DND-41 (cell line): ENCODE measurements around the gene ZBTB12.

ENCODE experiments used
- ATAC-seq: fragments of 200-7000 bp; cut with Tn5 transposase; 3 replicates; pipeline ENCODE4 v1.9.1; 2021; ENCODE audit warnings: low read depth; ENCODE audit not compliant: insufficient read depth
- DNase-seq: peaks from one replicate; pipeline ENCODE4 v3.0.0-alpha.2; 2020
- H2AFZ ChIP-seq: 2 replicates; pipeline ENCODE4 v1.6.0; 2012; ENCODE audit warnings: low read depth, low read length
- H3K27ac ChIP-seq: 2 replicates; pipeline ENCODE4 v1.5.1; 2012; ENCODE audit warnings: low read length, inconsistent platforms
- H3K27me3 ChIP-seq: fragments of 200-600 bp; sonication (generic); 2 replicates; pipeline ENCODE4 v1.6.0; 2012; ENCODE audit warnings: low read length, mild to moderate bottlenecking, inconsistent platforms; ENCODE audit not compliant: insufficient read depth, poor library complexity
- H3K36me3 ChIP-seq: 2 replicates; pipeline ENCODE4 v1.5.1; 2012; ENCODE audit warnings: low read length, inconsistent platforms; ENCODE audit not compliant: insufficient read depth
- H3K4me1 ChIP-seq: 2 replicates; pipeline ENCODE4 v1.5.1; 2012; ENCODE audit warnings: mild to moderate bottlenecking, low read length; ENCODE audit not compliant: insufficient read depth
- H3K4me2 ChIP-seq: 2 replicates; pipeline ENCODE4 v1.6.0; 2012; ENCODE audit warnings: mild to moderate bottlenecking, moderate library complexity, low read length, inconsistent platforms; ENCODE audit not compliant: insufficient read depth
- H3K4me3 ChIP-seq, 2 experiments: fragments of 200-600 bp in 1 of 2; shearing (Covaris generic) in 1 of 2; 2 replicates each; pipeline ENCODE4 v1.5.1; 2012 to 2016; ENCODE audit warnings: inconsistent platforms in 2 of 2, low read length in 2 of 2, mild to moderate bottlenecking in 2 of 2, low read depth in 1 of 2, moderate library complexity in 1 of 2
- H3K79me2 ChIP-seq: 2 replicates; pipeline ENCODE4 v1.6.0; 2012; ENCODE audit warnings: low read length, inconsistent platforms; ENCODE audit not compliant: insufficient read depth
- H3K9ac ChIP-seq: 2 replicates; pipeline ENCODE4 v1.6.0; 2012; ENCODE audit warnings: low read depth, mild to moderate bottlenecking, inconsistent platforms, low read length, moderate library complexity
- H3K9me3 ChIP-seq: 2 replicates; pipeline ENCODE4 v1.5.1; 2012; ENCODE audit warnings: low read length, moderate library complexity, mild to moderate bottlenecking, inconsistent platforms; ENCODE audit not compliant: insufficient read depth, severe bottlenecking
- H4K20me1 ChIP-seq: 2 replicates; pipeline ENCODE4 v1.6.0; 2012; ENCODE audit warnings: low read length; ENCODE audit not compliant: insufficient read depth
- CTCF ChIP-seq: IDR thresholded peaks from 2 replicates; pipeline ENCODE4 v1.5.1; 2012; ENCODE audit warnings: borderline replicate concordance, low read length, moderate library complexity, mild to moderate bottlenecking; ENCODE audit not compliant: poor library complexity, severe bottlenecking; ENCODE audit errors: extremely low read depth
- EZH2 ChIP-seq: IDR thresholded peaks from 3 replicates; pipeline ENCODE4 v1.6.1; 2012; ENCODE audit warnings: borderline replicate concordance, low read depth, mild to moderate bottlenecking, moderate library complexity, low read length, inconsistent platforms; ENCODE audit not compliant: severe bottlenecking

ZBTB12 gene

GRCh38 chr6:31851485-31851832 lies 50.4 kb downstream of the ZBTB12 start:
- no peak for TF ChIP-seq CTCF
- H4K20me1 ChIP-seq = no peaks in the 10 kb centered on the region
- no peak overlapping the region for H3K4me2 ChIP-seq
- DNase-seq = no peak
- no peaks in the 10 kb centered on the region for H3K36me3 ChIP-seq
- H2AFZ ChIP-seq = no peak overlapping the region
- H3K9me3 ChIP-seq = no peaks in the 10 kb centered on the region
- H3K27me3 ChIP-seq = no peaks in the 10 kb centered on the region
- no peak for ATAC-seq
- H3K27ac ChIP-seq = no peak overlapping the region
- H3K4me3 ChIP-seq = no peak overlapping the region
- H3K79me2 ChIP-seq = no peaks in the 10 kb centered on the region
- H3K4me1 ChIP-seq = no peaks in the 10 kb centered on the region
- no peak overlapping the region for H3K9ac ChIP-seq

- Histone ChIP-seq H3K9ac (no peak overlapping the region), H3K4me1 (no peaks in the 10 kb centered on the region), H3K27ac (no peak overlapping the region), H3K9me3 (no peaks in the 10 kb centered on the region), H2AFZ (no peak overlapping the region), H4K20me1 (no peaks in the 10 kb centered on the region), H3K36me3 (no peaks in the 10 kb centered on the region), H3K27me3 (no peaks in the 10 kb centered on the region), H3K4me2 (no peak overlapping the region), H3K4me3 (no peak overlapping the region), H3K79me2 (no peaks in the 10 kb centered on the region)
- DNase-seq = no peak
- ATAC-seq = no peak
- no peak for TF ChIP-seq CTCF
- TF ChIP-seq EZH2 = no peak
Measured at GRCh38 chr6:31850765-31851484, 51.0 kb downstream of the ZBTB12 start.
